ENCODE results near the gene DCDC2C. TPM values are rescaled to one million over a fixed set of nuclear protein-coding genes. Genes with fewer than 3 reads are reported as not detected.

Gene DCDC2C
- total and polyA plus RNA-seq, 2 experiments from 2014 or later: not detected

DNA sequence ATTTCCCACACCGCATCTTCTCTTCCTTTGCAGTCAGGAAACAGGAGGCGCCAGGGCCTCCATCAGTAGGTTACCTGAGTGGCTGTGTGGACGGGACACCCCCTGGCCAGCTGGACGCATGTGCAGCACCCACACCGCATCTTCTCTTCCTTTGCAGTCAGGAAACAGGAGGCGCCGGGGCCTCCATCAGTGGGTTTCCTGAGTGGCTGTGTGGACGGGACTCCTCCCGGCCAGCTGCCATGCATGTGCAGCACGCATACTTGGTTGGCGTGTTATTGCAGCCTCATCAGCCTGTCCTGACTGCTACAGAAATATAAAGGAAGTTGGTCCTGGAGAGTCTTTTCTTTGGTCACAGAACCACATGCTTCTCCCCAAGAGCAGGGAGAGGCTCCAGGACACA lies 74.6 kb downstream of the DCDC2C start:
- Histone ChIP-seq H3K27me3 (peaks cover 14% of the 10 kb centered on the region), H3K4me1 (ENCODE audit: low read depth) (no peaks in the 10 kb centered on the region), H3K9me3 (ENCODE audit: low read depth) (no peaks in the 10 kb centered on the region), H3K4me3 (no peak overlapping the region), H3K27ac (no peak overlapping the region), H3K36me3 (no peaks in the 10 kb centered on the region)
- DNase-seq (ENCODE audit: low read depth in 1 of 2, low spot score in 1 of 2): no peak
- TF ChIP-seq, protein P1, sequence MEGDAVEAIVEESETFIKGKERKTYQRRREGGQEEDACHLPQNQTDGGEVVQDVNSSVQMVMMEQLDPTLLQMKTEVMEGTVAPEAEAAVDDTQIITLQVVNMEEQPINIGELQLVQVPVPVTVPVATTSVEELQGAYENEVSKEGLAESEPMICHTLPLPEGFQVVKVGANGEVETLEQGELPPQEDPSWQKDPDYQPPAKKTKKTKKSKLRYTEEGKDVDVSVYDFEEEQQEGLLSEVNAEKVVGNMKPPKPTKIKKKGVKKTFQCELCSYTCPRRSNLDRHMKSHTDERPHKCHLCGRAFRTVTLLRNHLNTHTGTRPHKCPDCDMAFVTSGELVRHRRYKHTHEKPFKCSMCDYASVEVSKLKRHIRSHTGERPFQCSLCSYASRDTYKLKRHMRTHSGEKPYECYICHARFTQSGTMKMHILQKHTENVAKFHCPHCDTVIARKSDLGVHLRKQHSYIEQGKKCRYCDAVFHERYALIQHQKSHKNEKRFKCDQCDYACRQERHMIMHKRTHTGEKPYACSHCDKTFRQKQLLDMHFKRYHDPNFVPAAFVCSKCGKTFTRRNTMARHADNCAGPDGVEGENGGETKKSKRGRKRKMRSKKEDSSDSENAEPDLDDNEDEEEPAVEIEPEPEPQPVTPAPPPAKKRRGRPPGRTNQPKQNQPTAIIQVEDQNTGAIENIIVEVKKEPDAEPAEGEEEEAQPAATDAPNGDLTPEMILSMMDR (IDR thresholded peaks at IDR 0.05; ENCODE audit: low read depth, low read length): no peak

DNA sequence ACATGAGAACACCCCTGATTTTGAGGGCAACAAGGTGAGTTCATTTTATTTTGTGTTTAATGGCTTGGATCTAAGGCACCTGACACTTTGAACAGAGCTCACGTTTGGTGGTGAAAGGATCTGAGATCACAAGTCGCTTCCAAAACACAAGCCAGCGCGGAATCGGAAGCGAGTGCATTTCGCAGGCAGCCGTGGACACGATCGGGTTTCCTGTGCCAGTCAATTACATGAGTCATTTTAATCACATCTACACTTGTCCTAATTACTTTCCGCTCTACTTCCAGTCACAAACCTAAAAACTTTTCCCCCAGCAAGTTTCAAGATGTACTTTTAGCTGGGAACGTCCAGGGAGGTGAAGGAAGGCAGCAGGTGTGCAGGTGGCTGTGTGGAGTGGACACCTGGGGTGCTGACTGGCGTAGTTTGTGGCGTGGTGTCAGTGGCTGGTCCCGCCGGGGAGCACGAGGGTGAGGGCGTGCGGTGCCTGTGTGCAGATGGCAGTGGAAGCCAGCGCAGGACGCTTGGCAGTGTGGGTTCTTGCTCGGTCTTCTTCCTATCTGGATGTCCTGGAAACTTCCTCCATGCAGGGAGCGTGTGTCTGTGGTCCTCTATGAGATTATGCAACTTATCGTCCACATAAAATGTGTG lies 75.6 kb downstream of the DCDC2C start:
- H3K27ac ChIP-seq: no peak overlapping the region
- DNase-seq (ENCODE audit: low read depth in 1 of 2, low spot score in 1 of 2): no peak
- no peaks in the 10 kb centered on the region for H3K9me3 ChIP-seq (ENCODE audit: low read depth)
- TF ChIP-seq, protein P1 (IDR thresholded peaks at IDR 0.05; ENCODE audit: low read depth, low read length): no peak
- H3K4me1 ChIP-seq (ENCODE audit: low read depth): no peaks in the 10 kb centered on the region
- H3K4me3 ChIP-seq: no peak overlapping the region
- H3K27me3 ChIP-seq: peaks cover 14% of the 10 kb centered on the region
- H3K36me3 ChIP-seq: no peaks in the 10 kb centered on the region

DNA sequence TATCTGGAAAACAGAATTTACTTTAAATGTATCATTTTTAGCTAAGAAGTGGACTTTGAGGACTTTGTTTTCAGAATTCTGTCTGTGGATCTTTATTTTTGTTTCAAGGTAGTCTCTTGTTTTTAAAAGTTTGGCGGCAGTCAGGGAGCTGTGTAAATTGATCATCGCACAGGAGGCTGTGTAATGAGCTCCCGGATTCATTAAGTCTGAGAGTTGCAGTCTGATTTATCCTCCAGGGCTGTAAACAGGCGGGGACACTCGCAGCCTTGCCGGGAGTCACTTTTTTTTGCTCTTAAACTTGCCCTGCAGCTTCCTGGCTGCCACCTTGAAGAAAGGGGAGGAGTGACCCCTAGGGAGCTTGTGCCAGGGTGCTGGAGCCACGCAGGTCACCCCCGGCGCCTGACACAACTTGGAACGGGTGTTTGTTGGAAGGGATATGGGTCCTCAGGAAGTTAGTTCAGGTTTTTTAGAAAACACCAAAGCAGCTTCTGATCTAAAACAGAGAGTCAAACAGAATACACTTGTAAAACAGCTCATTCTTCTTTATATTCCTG lies 76.2 kb downstream of the DCDC2C start:
- no peaks in the 10 kb centered on the region for H3K4me1 ChIP-seq (ENCODE audit: low read depth)
- H3K9me3 ChIP-seq (ENCODE audit: low read depth): no peaks in the 10 kb centered on the region
- H3K27ac ChIP-seq: no peak overlapping the region
- no peak overlapping the region for H3K4me3 ChIP-seq
- TF ChIP-seq, protein P1 (IDR thresholded peaks at IDR 0.05; ENCODE audit: low read depth, low read length): no peak
- peaks cover 14% of the 10 kb centered on the region for H3K27me3 ChIP-seq
- DNase-seq (ENCODE audit: low read depth in 1 of 2, low spot score in 1 of 2): no peak
- no peaks in the 10 kb centered on the region for H3K36me3 ChIP-seq

DNA sequence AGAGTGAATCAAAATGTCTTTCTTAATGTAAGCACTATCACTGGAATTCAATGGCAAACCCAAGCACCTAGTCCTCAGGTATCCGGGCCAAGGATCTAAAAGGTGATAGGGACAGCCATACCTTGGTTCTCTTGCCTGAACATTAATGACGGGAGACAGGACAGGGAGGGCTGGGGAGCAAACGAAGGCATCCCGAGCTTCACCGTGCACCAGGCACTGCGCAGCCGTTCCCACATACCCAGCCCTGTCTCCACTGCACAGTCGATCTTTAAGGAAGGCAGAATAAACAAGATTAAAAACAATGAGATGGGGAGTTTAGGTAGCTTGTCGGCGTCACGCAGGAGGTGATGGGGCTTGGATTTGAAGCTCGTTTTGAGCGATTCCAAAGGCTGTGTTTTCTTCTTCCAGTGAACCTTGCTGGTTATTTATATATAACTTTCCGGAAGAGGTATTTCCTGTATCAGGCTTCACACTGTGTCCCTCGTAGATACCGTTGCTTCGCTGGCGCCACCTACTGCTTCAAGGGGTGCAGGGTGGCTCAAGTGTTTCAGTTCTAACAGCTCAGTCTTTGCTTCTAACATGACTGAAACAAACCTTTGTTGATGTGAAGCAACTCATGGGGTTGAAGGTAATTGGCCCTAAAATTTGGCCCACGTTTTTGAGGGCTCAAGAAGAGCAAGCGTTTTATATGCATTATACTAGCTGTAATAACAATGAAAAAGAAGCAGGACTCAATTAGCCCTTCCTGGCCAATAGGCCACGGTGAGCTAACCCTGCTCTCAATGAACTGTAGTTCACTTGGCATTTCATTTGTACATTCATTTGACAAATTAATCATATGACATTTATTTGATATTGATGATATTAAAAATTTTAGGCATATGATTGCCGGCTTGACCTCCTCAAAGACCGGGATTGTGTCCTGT lies 77.4 kb downstream of the DCDC2C start:
- H3K36me3 ChIP-seq: no peaks in the 10 kb centered on the region
- DNase-seq (ENCODE audit: low read depth in 1 of 2, low spot score in 1 of 2): peak; percentile 53 to 81
- H3K27me3 ChIP-seq: peaks cover 14% of the 10 kb centered on the region
- no peaks in the 10 kb centered on the region for H3K4me1 ChIP-seq (ENCODE audit: low read depth)
- H3K9me3 ChIP-seq (ENCODE audit: low read depth): no peaks in the 10 kb centered on the region
- no peak overlapping the region for H3K27ac ChIP-seq
- TF ChIP-seq, protein P1 (IDR thresholded peaks at IDR 0.05; ENCODE audit: low read depth, low read length): peak; percentile 62
- no peak overlapping the region for H3K4me3 ChIP-seq

DNA sequence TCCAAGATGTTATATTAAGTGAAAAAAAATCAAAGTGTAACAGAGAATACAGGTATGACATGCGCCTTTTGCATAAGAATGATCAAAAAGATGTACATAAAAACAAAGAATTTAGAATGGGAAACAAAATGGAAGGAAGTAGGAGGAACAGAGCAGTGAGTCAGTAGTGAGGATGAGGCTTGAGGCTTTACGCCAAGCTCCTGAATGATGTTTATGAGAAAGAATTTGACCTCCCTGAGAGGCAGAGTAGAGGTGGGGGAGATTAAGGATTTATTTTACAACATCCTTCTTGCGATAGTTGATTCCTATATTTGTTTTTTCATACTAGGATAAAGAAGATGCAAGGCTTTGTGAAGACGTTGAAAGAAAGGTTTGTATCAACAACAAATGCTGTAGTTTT lies 81.4 kb downstream of the DCDC2C start:
- TF ChIP-seq, protein P1 (IDR thresholded peaks at IDR 0.05; ENCODE audit: low read depth, low read length): no peak
- peak in 1 of 2 donors; percentile 3 for DNase-seq (ENCODE audit: low read depth in 1 of 2, low spot score in 1 of 2)
- no peaks in the 10 kb centered on the region for H3K36me3 ChIP-seq
- H3K27ac ChIP-seq: no peak overlapping the region
- H3K9me3 ChIP-seq (ENCODE audit: low read depth): no peaks in the 10 kb centered on the region
- H3K4me3 ChIP-seq: no peak overlapping the region
- no peaks in the 10 kb centered on the region for H3K27me3 ChIP-seq
- no peaks in the 10 kb centered on the region for H3K4me1 ChIP-seq (ENCODE audit: low read depth)
